ENCODE measurements around the gene TK2. TPM values are rescaled to one million over a fixed set of nuclear protein-coding genes. Genes with fewer than 3 reads are reported as not detected.
"Not testable (repeated sequence)": the region's sequence is repeated elsewhere in the genome, so short reads cannot be mapped to it uniquely, and the experiment has no call there.

TK2 gene
- total RNA-seq (2022) (31.2 and 38.2 TPM in 2 replicates), Bru-seq, nascent RNA (percentile 69 among the genes with signal in this experiment), BruChase-seq, experiment 1, labeled RNA remaining after a 6-hour chase (percentile 78 among the genes with signal in this experiment), BruChase-seq, experiment 2, labeled RNA remaining after a 2-hour chase (percentile 69 among the genes with signal in this experiment)
- long read RNA-seq, full-length matches to known transcripts, result 33 of 119 reads
- long read RNA-seq, partial matches to known transcripts, result 2 of 119 reads
- long read RNA-seq, other reads (novel, unspliced or antisense), result 84 of 119 reads

- ChIA-PET POLR2A (interaction anchor here (0.6 to 7.6 kb wide), 11 partner anchors 10 to 371 kb away, joined by 3 to 97 read pairs (median 3); no protein-coding TSS in a partner anchor), CTCF (interaction anchor here (0.9 to 1.6 kb wide), 3 partner anchors 10 to 54 kb away, joined by 3 to 4 read pairs (median 4); no protein-coding TSS in a partner anchor)
- no peak for DNase-seq (ENCODE audit: unreplicated experiment)
- no peak for TF ChIP-seq CTCF (IDR thresholded peaks at IDR 0.05; ENCODE audit: unreplicated experiment)
- intact Hi-C loops (cut with micrococcal nuclease), result loop anchor here (2.0 to 10.0 kb wide), 2 partner anchors 67 to 145 kb away; no protein-coding TSS in a partner anchor
- H3K9me3 Mint-ChIP-seq (ENCODE audit: unreplicated experiment), result no peaks in the 10 kb centered on the region
- peaks cover 39% of the 10 kb centered on the region for H3K4me1 Mint-ChIP-seq (ENCODE audit: insufficient read depth, unreplicated experiment)
- no peaks in the 10 kb centered on the region for H3K27me3 Mint-ChIP-seq (ENCODE audit: insufficient read depth, unreplicated experiment)
- BruUV-seq (replicated peaks), result TSS peak; percentile 48
- peaks cover 30% of the 10 kb centered on the region for H3K36me3 Mint-ChIP-seq (ENCODE audit: insufficient read depth, unreplicated experiment)
- peak within 1 kb of the TSS; percentile 75 for H3K27ac Mint-ChIP-seq (ENCODE audit: low read depth, unreplicated experiment)
- peak within 1 kb of the TSS; percentile 81 for H3K4me3 Mint-ChIP-seq (ENCODE audit: unreplicated experiment)
Measured at GRCh38 chr16:66549284-66550131, at the start of gene TK2. TK2 (minus strand) TSS chr16:66550122; CDS start chr16:66550061, 61 bp downstream.

GRCh38 chr16:66598111-66598510 is 48.2 kb upstream of the TK2 start:
- BruUV-seq (replicated peaks), result no TSS peak
- ChIA-PET POLR2A (no interaction called here), CTCF (interaction anchor here (1.4 to 1.5 kb wide), 3 partner anchors 10 to 232 kb away, joined by 3 to 7 read pairs (median 3); partner anchors contain the start of gene NAE1)
- intact Hi-C loops (cut with micrococcal nuclease), result no loop called here
- no peaks in the 10 kb centered on the region for H3K36me3 Mint-ChIP-seq (ENCODE audit: insufficient read depth, unreplicated experiment)
- H3K27me3 Mint-ChIP-seq (ENCODE audit: insufficient read depth, unreplicated experiment), result peaks cover 11% of the 10 kb centered on the region
- H3K27ac Mint-ChIP-seq (ENCODE audit: low read depth, unreplicated experiment), result no peak overlapping the region
- DNase-seq (ENCODE audit: unreplicated experiment), result no peak
- H3K4me3 Mint-ChIP-seq (ENCODE audit: unreplicated experiment), result no peak overlapping the region
- TF ChIP-seq CTCF (IDR thresholded peaks at IDR 0.05; ENCODE audit: unreplicated experiment), result no peak
- H3K9me3 Mint-ChIP-seq (ENCODE audit: unreplicated experiment), result no peaks in the 10 kb centered on the region
- H3K4me1 Mint-ChIP-seq (ENCODE audit: insufficient read depth, unreplicated experiment), result no peaks in the 10 kb centered on the region

GRCh38 chr16:66596986-66597848 is 47.3 kb upstream of the TK2 start:
- no TSS peak for BruUV-seq (replicated peaks)
- Mint-ChIP-seq H3K9me3 (ENCODE audit: unreplicated experiment) (no peaks in the 10 kb centered on the region), H3K4me1 (ENCODE audit: insufficient read depth, unreplicated experiment) (no peaks in the 10 kb centered on the region), H3K27ac (ENCODE audit: low read depth, unreplicated experiment) (no peak overlapping the region), H3K27me3 (ENCODE audit: insufficient read depth, unreplicated experiment) (peaks cover 11% of the 10 kb centered on the region), H3K4me3 (ENCODE audit: unreplicated experiment) (no peak overlapping the region), H3K36me3 (ENCODE audit: insufficient read depth, unreplicated experiment) (no peaks in the 10 kb centered on the region)
- DNase-seq (ENCODE audit: unreplicated experiment), result no peak
- no peak for TF ChIP-seq CTCF (IDR thresholded peaks at IDR 0.05; ENCODE audit: unreplicated experiment)
- POLR2A ChIA-PET, result no interaction called here
- CTCF ChIA-PET, result interaction anchor here (0.6 to 1.5 kb wide), 7 partner anchors 11 to 233 kb away, joined by 3 to 7 read pairs (median 3); partner anchors contain the start of gene NAE1
- intact Hi-C loops (cut with micrococcal nuclease), result no loop called here

GRCh38 chr16:66596559-66596958 is 46.6 kb upstream of the TK2 start:
- H3K4me3 Mint-ChIP-seq (ENCODE audit: unreplicated experiment); intact Hi-C loops (cut with micrococcal nuclease); H3K27ac Mint-ChIP-seq (ENCODE audit: low read depth, unreplicated experiment); POLR2A ChIA-PET; DNase-seq (ENCODE audit: unreplicated experiment); H3K9me3 Mint-ChIP-seq (ENCODE audit: unreplicated experiment); H3K4me1 Mint-ChIP-seq (ENCODE audit: insufficient read depth, unreplicated experiment); H3K36me3 Mint-ChIP-seq (ENCODE audit: insufficient read depth, unreplicated experiment); BruUV-seq (replicated peaks): not testable (repeated sequence)
- H3K27me3 Mint-ChIP-seq (ENCODE audit: insufficient read depth, unreplicated experiment), result peaks cover 11% of the 10 kb centered on the region
- CTCF ChIA-PET, result interaction anchor here (0.6 to 1.4 kb wide), 5 partner anchors 11 to 157 kb away, joined by 3 to 6 read pairs (median 4); no protein-coding TSS in a partner anchor

All from MCF 10A (cell line).